BJ (cell line): ENCODE measurements around the gene EFNA4. TPM values are rescaled to one million over a fixed set of nuclear protein-coding genes. Genes with fewer than 3 reads are reported as not detected.

ENCODE experiments used
- CTCF ChIA-PET: fragments of 350-600 bp; formaldehyde crosslinking; extraction: SDS; loops from one replicate; lab custom pipeline; 2021; ENCODE audit warnings: antibody characterized with exemption, inconsistent platforms; lab: Yijun Ruan, JAX
- POLR2A ChIA-PET: fragments of 300-600 bp; sonication (Branson Sonifier 250); formaldehyde crosslinking; extraction: SDS; loops from one replicate; lab custom pipeline; 2021; ENCODE audit warnings: antibody characterized with exemption; lab: Charles Lee
- DNase-seq: peaks from one replicate; pipeline ENCODE4 v3.0.0-alpha.2; 2011; ENCODE audit warnings: low read depth
- H3K27me3 ChIP-seq: 2 replicates; pipeline ENCODE4 v1.6.0; 2011; ENCODE audit warnings: low read length; ENCODE audit not compliant: control insufficient read depth, insufficient read depth
- H3K36me3 ChIP-seq: 2 replicates; pipeline ENCODE4 v1.5.1; 2011; ENCODE audit warnings: low read length; ENCODE audit not compliant: control insufficient read depth, insufficient read depth
- H3K4me3 ChIP-seq: 2 replicates; pipeline ENCODE4 v1.5.1; 2011; ENCODE audit warnings: low read depth, mild to moderate bottlenecking, control low read depth, low read length
- polyA plus RNA-seq: library from polyadenylated mRNA; depleted of rRNA; stranded (reverse); fragments of >200 nt; gene quantifications from 2 replicates; pipeline ENCODE4 v1.2.3, GENCODE V29; 2011
- TF ChIP-seq, protein P1 (sequence below): IDR thresholded peaks from 2 replicates; pipeline ENCODE4 v1.5.1; 2011; ENCODE audit warnings: low read depth, mild to moderate bottlenecking, control low read depth, inconsistent platforms, low read length, moderate library complexity; ENCODE audit not compliant: insufficient read depth

The EFNA4 gene
- polyA plus RNA-seq, 1 experiment = 12.4 TPM

DNA sequence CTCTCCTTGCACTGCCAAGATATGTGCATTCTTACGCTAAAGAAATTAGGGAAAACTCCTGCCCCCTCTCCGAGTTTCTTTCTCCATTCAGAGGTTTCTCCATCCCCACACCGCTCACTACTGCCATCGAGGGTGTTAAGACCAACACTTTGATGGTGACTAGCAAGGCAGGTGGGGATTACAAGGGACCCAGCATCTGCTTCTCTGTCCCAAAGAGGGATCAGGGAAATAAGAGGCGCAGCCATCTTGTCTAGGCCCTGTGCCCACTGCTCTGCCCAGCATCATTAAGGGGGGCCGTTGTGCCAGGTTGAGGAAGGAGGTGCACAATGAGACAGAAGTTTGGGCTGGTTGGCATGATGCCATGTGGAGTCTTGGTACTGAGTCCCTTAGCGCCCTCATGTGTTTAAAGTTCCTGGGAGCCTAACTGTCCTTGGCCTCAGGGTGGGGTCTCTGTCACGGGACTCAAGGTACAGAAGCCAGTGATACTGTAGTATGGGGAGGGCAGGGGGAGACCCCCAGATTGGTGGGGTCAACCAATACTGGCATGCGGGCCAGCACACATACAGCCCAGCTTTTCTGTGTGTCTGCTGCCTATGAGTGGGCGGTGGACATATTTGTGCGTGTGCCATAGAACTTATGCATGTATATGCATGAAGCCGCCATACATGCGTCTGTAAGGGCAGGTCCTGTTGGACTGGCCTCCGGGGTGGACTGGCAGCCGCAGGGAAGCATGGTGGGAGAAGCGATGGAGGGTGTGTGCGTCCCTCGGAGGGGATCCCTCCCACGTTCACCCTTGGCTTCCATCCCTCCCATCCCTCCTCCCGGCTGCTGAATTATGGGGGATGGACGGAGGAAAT is 20.6 kb downstream of the EFNA4 start:
- H3K36me3 ChIP-seq = no peaks in the 10 kb centered on the region
- no peak for DNase-seq
- peaks cover 38% of the 10 kb centered on the region for H3K27me3 ChIP-seq
- peak overlapping the region; percentile 80 for H3K4me3 ChIP-seq
- TF ChIP-seq, protein P1, sequence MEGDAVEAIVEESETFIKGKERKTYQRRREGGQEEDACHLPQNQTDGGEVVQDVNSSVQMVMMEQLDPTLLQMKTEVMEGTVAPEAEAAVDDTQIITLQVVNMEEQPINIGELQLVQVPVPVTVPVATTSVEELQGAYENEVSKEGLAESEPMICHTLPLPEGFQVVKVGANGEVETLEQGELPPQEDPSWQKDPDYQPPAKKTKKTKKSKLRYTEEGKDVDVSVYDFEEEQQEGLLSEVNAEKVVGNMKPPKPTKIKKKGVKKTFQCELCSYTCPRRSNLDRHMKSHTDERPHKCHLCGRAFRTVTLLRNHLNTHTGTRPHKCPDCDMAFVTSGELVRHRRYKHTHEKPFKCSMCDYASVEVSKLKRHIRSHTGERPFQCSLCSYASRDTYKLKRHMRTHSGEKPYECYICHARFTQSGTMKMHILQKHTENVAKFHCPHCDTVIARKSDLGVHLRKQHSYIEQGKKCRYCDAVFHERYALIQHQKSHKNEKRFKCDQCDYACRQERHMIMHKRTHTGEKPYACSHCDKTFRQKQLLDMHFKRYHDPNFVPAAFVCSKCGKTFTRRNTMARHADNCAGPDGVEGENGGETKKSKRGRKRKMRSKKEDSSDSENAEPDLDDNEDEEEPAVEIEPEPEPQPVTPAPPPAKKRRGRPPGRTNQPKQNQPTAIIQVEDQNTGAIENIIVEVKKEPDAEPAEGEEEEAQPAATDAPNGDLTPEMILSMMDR = peak; percentile 35
- POLR2A ChIA-PET = interaction anchor here (0.5 kb wide), 1 partner anchor 240 kb away, joined by 3 read pairs; no protein-coding TSS in a partner anchor
- CTCF ChIA-PET = interaction anchor here (0.7 to 4.7 kb wide), 33 partner anchors 9 to 604 kb away, joined by 3 to 147 read pairs (median 5); partner anchors contain the start of genes ADAM15, EFNA4, KRTCAP2 and PBXIP1

GRCh38 chr1:155084722-155085503 is 21.4 kb downstream of the EFNA4 start:
- H3K27me3 ChIP-seq = peaks cover 32% of the 10 kb centered on the region
- TF ChIP-seq, protein P1 = peak; percentile 96
- H3K36me3 ChIP-seq = no peaks in the 10 kb centered on the region
- ChIA-PET CTCF (interaction anchor here (0.6 to 4.7 kb wide), 50 partner anchors 8 to 892 kb away, joined by 3 to 147 read pairs (median 5); partner anchors contain the start of genes ADAM15, CHRNB2, EFNA4 and FLAD1), POLR2A (interaction anchor here (0.5 to 0.6 kb wide), 2 partner anchors 34 to 239 kb away, joined by 3 read pairs; no protein-coding TSS in a partner anchor)
- peak; percentile 62 for DNase-seq
- peak overlapping the region; percentile 80 for H3K4me3 ChIP-seq

DNA sequence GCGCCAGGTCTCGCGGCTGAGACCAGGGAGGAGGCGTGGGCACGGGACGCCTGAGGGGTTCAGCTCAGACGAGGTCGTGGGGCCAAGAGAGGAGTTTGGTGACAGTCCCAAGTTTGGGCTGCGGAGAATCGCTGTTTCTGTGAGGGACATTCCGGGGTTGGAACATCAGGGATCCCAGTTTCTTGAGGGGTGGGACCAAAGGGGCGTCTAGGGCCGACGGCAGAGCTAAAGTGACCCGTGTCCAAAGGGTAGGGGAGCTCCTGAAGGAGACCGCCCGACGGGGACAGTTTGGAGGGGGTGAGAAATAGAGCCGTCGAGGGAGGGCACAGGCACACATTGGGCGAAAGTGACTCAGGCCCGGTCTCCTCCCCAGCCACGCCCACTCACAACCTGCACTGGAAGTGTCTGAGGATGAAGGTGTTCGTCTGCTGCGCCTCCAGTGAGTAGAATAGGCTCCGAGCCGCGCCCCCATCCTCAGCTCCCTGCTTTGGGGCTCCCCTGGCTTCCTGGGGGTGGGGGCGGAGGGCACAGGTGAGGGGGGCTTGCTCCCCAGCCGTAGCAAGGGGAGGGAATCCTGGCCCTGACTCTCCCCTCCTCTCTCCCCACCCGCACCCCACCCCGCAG is 22.1 kb downstream of the EFNA4 start:
- TF ChIP-seq, protein P1 = no peak
- no peak for DNase-seq
- CTCF ChIA-PET = interaction anchor here (0.9 to 4.7 kb wide), 42 partner anchors 9 to 606 kb away, joined by 3 to 147 read pairs (median 5); partner anchors contain the start of genes ADAM15, EFNA4, FLAD1 and KRTCAP2
- POLR2A ChIA-PET = interaction anchor here (0.6 kb wide), 1 partner anchor 35 kb away, joined by 3 read pairs; no protein-coding TSS in a partner anchor
- Histone ChIP-seq H3K4me3 (peak overlapping the region; percentile 80), H3K27me3 (peaks cover 26% of the 10 kb centered on the region), H3K36me3 (no peaks in the 10 kb centered on the region)

GRCh38 chr1:155086128-155086741 is 22.7 kb downstream of the EFNA4 start:
- TF ChIP-seq, protein P1 = peak; percentile 97
- no peaks in the 10 kb centered on the region for H3K36me3 ChIP-seq
- no peak for DNase-seq
- ChIA-PET POLR2A (no interaction called here), CTCF (interaction anchor here (0.6 to 4.7 kb wide), 21 partner anchors 10 to 606 kb away, joined by 3 to 147 read pairs (median 10); partner anchors contain the start of genes ADAM15, EFNA4, KRTCAP2 and PBXIP1)
- H3K27me3 ChIP-seq = peaks cover 23% of the 10 kb centered on the region
- H3K4me3 ChIP-seq = no peak overlapping the region
